ENCODE data around the gene SUPT20HL1.
A peak's percentile ranks its signal among the peaks of the same experiment; 100 is the strongest.

The SUPT20HL1 gene

GRCh38 chrX:24391389-24391788, 30.9 kb downstream of the SUPT20HL1 start:
- H3K4me1 Mint-ChIP-seq: no peaks in the 10 kb centered on the region

GRCh38 chrX:24391843-24392242, 31.4 kb downstream of the SUPT20HL1 start:
- Mint-ChIP-seq H3K4me3 (no peak overlapping the region), H3K36me3 (ENCODE audit: insufficient read depth) (no peaks in the 10 kb centered on the region), H3K4me1 (no peaks in the 10 kb centered on the region), H3K9me3 (no peaks in the 10 kb centered on the region), H3K27ac (ENCODE audit: low read depth) (no peak overlapping the region), H3K27me3 (peaks cover 37% of the 10 kb centered on the region)
- ATAC-seq (replicated peaks; ENCODE audit: extremely low read depth, poor library complexity, severe bottlenecking): no peak
- no peak for DNase-seq (ENCODE audit: low spot score in 2 of 2)

More at GRCh38 chrX:24391389-24391788, 30.9 kb downstream of the SUPT20HL1 start:
- Mint-ChIP-seq H3K27ac (ENCODE audit: low read depth) (no peak overlapping the region), H3K27me3 (peaks cover 38% of the 10 kb centered on the region), H3K9me3 (no peaks in the 10 kb centered on the region), H3K36me3 (ENCODE audit: insufficient read depth) (no peaks in the 10 kb centered on the region), H3K4me3 (no peak overlapping the region)
- DNase-seq (ENCODE audit: low spot score in 2 of 2) (no peak), ATAC-seq (replicated peaks; ENCODE audit: extremely low read depth, poor library complexity, severe bottlenecking) (no peak)

- no peak overlapping the region for H3K4me3 Mint-ChIP-seq
- ATAC-seq (replicated peaks; ENCODE audit: extremely low read depth, poor library complexity, severe bottlenecking) (no peak), DNase-seq (ENCODE audit: low spot score in 2 of 2) (no peak)
- no peak overlapping the region for H3K27ac Mint-ChIP-seq (ENCODE audit: low read depth)
- H3K9me3 Mint-ChIP-seq: no peaks in the 10 kb centered on the region
- H3K27me3 Mint-ChIP-seq: peaks cover 37% of the 10 kb centered on the region
- H3K36me3 Mint-ChIP-seq (ENCODE audit: insufficient read depth): no peaks in the 10 kb centered on the region
- no peaks in the 10 kb centered on the region for H3K4me1 Mint-ChIP-seq
Observed at GRCh38 chrX:24392709-24393108, 32.3 kb downstream of the SUPT20HL1 start.

GRCh38 chrX:24395775-24396174, 35.3 kb downstream of the SUPT20HL1 start:
- DNase-seq (ENCODE audit: low spot score in 2 of 2): peak; percentile 15 to 44
- no peak for ATAC-seq (replicated peaks; ENCODE audit: extremely low read depth, poor library complexity, severe bottlenecking)
- no peaks in the 10 kb centered on the region for H3K9me3 Mint-ChIP-seq

GRCh38 chrX:24396236-24396930, 35.9 kb downstream of the SUPT20HL1 start:
- no peak for ATAC-seq (replicated peaks; ENCODE audit: extremely low read depth, poor library complexity, severe bottlenecking)
- H3K4me3 Mint-ChIP-seq: no peak overlapping the region
- H3K4me1 Mint-ChIP-seq: no peaks in the 10 kb centered on the region
- H3K27me3 Mint-ChIP-seq: peaks cover 20% of the 10 kb centered on the region
- DNase-seq (ENCODE audit: low spot score in 2 of 2): no peak
- no peaks in the 10 kb centered on the region for H3K9me3 Mint-ChIP-seq
- no peaks in the 10 kb centered on the region for H3K36me3 Mint-ChIP-seq (ENCODE audit: insufficient read depth)
- no peak overlapping the region for H3K27ac Mint-ChIP-seq (ENCODE audit: low read depth)

More at GRCh38 chrX:24395775-24396174, 35.3 kb downstream of the SUPT20HL1 start:
- H3K27me3 Mint-ChIP-seq: peaks cover 26% of the 10 kb centered on the region
- no peak overlapping the region for H3K4me3 Mint-ChIP-seq
- no peaks in the 10 kb centered on the region for H3K36me3 Mint-ChIP-seq (ENCODE audit: insufficient read depth)
- no peak overlapping the region for H3K27ac Mint-ChIP-seq (ENCODE audit: low read depth)
- no peaks in the 10 kb centered on the region for H3K4me1 Mint-ChIP-seq

GRCh38 chrX:24396931-24397279, 36.5 kb downstream of the SUPT20HL1 start:
- no peaks in the 10 kb centered on the region for H3K36me3 Mint-ChIP-seq (ENCODE audit: insufficient read depth)
- no peaks in the 10 kb centered on the region for H3K9me3 Mint-ChIP-seq
- no peak overlapping the region for H3K4me3 Mint-ChIP-seq
- no peak for DNase-seq (ENCODE audit: low spot score in 2 of 2)
- peaks cover 14% of the 10 kb centered on the region for H3K27me3 Mint-ChIP-seq
- H3K27ac Mint-ChIP-seq (ENCODE audit: low read depth): no peak overlapping the region
- no peaks in the 10 kb centered on the region for H3K4me1 Mint-ChIP-seq
- no peak for ATAC-seq (replicated peaks; ENCODE audit: extremely low read depth, poor library complexity, severe bottlenecking)

GRCh38 chrX:24398766-24399165, 38.3 kb downstream of the SUPT20HL1 start:
- H3K27me3 Mint-ChIP-seq: peaks cover under 1% of the 10 kb centered on the region
- no peaks in the 10 kb centered on the region for H3K9me3 Mint-ChIP-seq
- no peak overlapping the region for H3K27ac Mint-ChIP-seq (ENCODE audit: low read depth)
- no peak for DNase-seq (ENCODE audit: low spot score in 2 of 2)
- H3K36me3 Mint-ChIP-seq (ENCODE audit: insufficient read depth): no peaks in the 10 kb centered on the region
- no peak overlapping the region for H3K4me3 Mint-ChIP-seq
- no peak for ATAC-seq (replicated peaks; ENCODE audit: extremely low read depth, poor library complexity, severe bottlenecking)
- no peaks in the 10 kb centered on the region for H3K4me1 Mint-ChIP-seq

GRCh38 chrX:24399550-24399949, 39.1 kb downstream of the SUPT20HL1 start:
- Mint-ChIP-seq H3K27ac (ENCODE audit: low read depth) (no peak overlapping the region), H3K27me3 (no peaks in the 10 kb centered on the region), H3K36me3 (ENCODE audit: insufficient read depth) (no peaks in the 10 kb centered on the region), H3K4me1 (no peaks in the 10 kb centered on the region), H3K9me3 (no peaks in the 10 kb centered on the region), H3K4me3 (no peak overlapping the region)
- DNase-seq (ENCODE audit: low spot score in 2 of 2) (no peak), ATAC-seq (replicated peaks; ENCODE audit: extremely low read depth, poor library complexity, severe bottlenecking) (no peak)

- Mint-ChIP-seq H3K27ac (ENCODE audit: low read depth) (no peak overlapping the region), H3K9me3 (no peaks in the 10 kb centered on the region), H3K4me1 (no peaks in the 10 kb centered on the region), H3K36me3 (ENCODE audit: insufficient read depth) (no peaks in the 10 kb centered on the region), H3K27me3 (peaks cover 10% of the 10 kb centered on the region), H3K4me3 (no peak overlapping the region)
- ATAC-seq (replicated peaks; ENCODE audit: extremely low read depth, poor library complexity, severe bottlenecking) (no peak), DNase-seq (ENCODE audit: low spot score in 2 of 2) (no peak)
Observed at GRCh38 chrX:24405959-24406358, 45.5 kb downstream of the SUPT20HL1 start.

Data from central memory CD8-positive, alpha-beta T cell (primary cell).